Parathyroid adenoma (tissue), 2 donors: ENCODE measurements around the gene ARMC8.

Experiments used
- H2AFZ ChIP-seq: fragments of 300-600 bp; sonication (generic); one replicate; pipeline ENCODE4 v1.7.0; 2017; ENCODE audit warnings: antibody characterized with exemption, mild to moderate bottlenecking
- H3K27ac ChIP-seq: fragments of 300-600 bp; sonication (generic); one replicate; pipeline ENCODE4 v1.7.0; 2017
- H3K27me3 ChIP-seq: fragments of 300-600 bp; sonication (generic); one replicate; pipeline ENCODE4 v1.7.0; 2017; ENCODE audit warnings: low read length; ENCODE audit not compliant: control insufficient read depth, insufficient read depth
- H3K36me3 ChIP-seq: fragments of 300-600 bp; sonication (generic); one replicate; pipeline ENCODE4 v1.7.0; 2017; ENCODE audit warnings: low read length; ENCODE audit not compliant: control insufficient read depth, insufficient read depth
- H3K4me1 ChIP-seq: fragments of 300-600 bp; sonication (generic); one replicate; pipeline ENCODE4 v1.7.0; 2017; ENCODE audit warnings: control low read depth
- H3K4me2 ChIP-seq: fragments of 300-600 bp; sonication (generic); one replicate; pipeline ENCODE4 v1.7.0; 2017; ENCODE audit warnings: low read length
- H3K4me3 ChIP-seq: fragments of 300-600 bp; sonication (generic); one replicate; pipeline ENCODE4 v1.7.0; 2017; ENCODE audit warnings: low read depth, low read length
- H3K79me2 ChIP-seq: fragments of 300-600 bp; sonication (generic); one replicate; pipeline ENCODE4 v1.7.0; 2017; ENCODE audit warnings: control low read depth
- H3K9ac ChIP-seq: fragments of 300-600 bp; sonication (generic); one replicate; pipeline ENCODE4 v1.7.0; 2017; ENCODE audit warnings: mild to moderate bottlenecking
- H3K9me3 ChIP-seq: fragments of 300-600 bp; sonication (generic); one replicate; pipeline ENCODE4 v1.7.0; 2017; ENCODE audit warnings: low read length; ENCODE audit not compliant: control insufficient read depth
- TF ChIP-seq, protein P1 (sequence below): fragments of 300-600 bp; sonication (generic); IDR thresholded peaks from one replicate; pipeline ENCODE4 v1.7.0; 2017; ENCODE audit warnings: antibody characterized with exemption, mild to moderate bottlenecking
- donor health status: primary hyperparathyroidism.

The ARMC8 gene

DNA sequence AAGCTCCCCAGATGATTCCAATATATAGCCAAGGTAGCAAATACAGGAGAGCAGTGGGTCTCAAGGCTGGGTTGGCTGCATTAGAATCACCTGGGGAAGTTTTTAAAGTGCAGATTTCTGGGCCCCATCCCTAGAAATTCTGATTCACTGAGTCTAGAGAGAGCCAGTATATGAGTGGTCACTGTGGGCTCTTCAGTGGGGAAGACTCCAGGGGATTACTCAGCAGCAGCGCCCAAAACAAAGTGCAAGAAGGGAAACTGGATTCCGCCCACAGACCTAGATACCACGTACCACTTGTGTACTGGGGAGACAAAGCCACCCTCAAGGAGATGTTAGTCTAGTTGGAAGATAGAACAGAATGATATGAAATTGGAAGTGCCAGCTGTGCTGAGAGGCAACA, 102.6 kb downstream of the ARMC8 start:
- no peaks in the 10 kb centered on the region for H3K79me2 ChIP-seq
- no peaks in the 10 kb centered on the region for H3K27me3 ChIP-seq
- H3K9ac ChIP-seq, result no peak overlapping the region
- H3K36me3 ChIP-seq, result no peaks in the 10 kb centered on the region
- no peaks in the 10 kb centered on the region for H3K4me1 ChIP-seq
- no peak overlapping the region for H3K4me3 ChIP-seq
- H3K27ac ChIP-seq, result no peak overlapping the region
- TF ChIP-seq, protein P1, sequence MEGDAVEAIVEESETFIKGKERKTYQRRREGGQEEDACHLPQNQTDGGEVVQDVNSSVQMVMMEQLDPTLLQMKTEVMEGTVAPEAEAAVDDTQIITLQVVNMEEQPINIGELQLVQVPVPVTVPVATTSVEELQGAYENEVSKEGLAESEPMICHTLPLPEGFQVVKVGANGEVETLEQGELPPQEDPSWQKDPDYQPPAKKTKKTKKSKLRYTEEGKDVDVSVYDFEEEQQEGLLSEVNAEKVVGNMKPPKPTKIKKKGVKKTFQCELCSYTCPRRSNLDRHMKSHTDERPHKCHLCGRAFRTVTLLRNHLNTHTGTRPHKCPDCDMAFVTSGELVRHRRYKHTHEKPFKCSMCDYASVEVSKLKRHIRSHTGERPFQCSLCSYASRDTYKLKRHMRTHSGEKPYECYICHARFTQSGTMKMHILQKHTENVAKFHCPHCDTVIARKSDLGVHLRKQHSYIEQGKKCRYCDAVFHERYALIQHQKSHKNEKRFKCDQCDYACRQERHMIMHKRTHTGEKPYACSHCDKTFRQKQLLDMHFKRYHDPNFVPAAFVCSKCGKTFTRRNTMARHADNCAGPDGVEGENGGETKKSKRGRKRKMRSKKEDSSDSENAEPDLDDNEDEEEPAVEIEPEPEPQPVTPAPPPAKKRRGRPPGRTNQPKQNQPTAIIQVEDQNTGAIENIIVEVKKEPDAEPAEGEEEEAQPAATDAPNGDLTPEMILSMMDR, result no peak
- H2AFZ ChIP-seq, result no peak overlapping the region
- no peaks in the 10 kb centered on the region for H3K9me3 ChIP-seq
- H3K4me2 ChIP-seq, result no peak overlapping the region

DNA sequence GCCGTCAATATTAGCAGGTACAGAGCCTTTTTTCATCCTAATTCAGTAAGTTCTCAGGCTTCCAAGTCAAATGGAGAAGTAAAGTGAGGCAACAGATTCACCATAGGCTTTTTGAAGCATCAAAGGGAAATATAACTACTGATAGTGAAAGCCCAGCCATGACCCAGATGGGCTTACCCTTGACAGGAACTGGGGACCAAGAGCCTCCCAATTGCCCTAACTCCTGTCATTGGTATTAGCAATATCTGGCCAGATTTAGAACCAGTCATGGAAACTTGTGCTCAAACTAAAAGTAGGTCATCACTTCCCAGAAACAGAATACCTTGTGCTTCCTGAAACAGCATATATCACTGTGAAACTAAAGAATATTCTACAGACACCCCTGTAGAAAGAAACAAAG, 109.5 kb downstream of the ARMC8 start:
- H3K9ac ChIP-seq, result no peak overlapping the region
- TF ChIP-seq, protein P1, result no peak
- no peaks in the 10 kb centered on the region for H3K4me1 ChIP-seq
- H3K79me2 ChIP-seq, result no peaks in the 10 kb centered on the region
- no peak overlapping the region for H3K4me3 ChIP-seq
- H3K36me3 ChIP-seq, result no peaks in the 10 kb centered on the region
- H3K4me2 ChIP-seq, result no peak overlapping the region
- no peaks in the 10 kb centered on the region for H3K27me3 ChIP-seq
- H2AFZ ChIP-seq, result no peak overlapping the region
- no peaks in the 10 kb centered on the region for H3K9me3 ChIP-seq
- no peak overlapping the region for H3K27ac ChIP-seq

DNA sequence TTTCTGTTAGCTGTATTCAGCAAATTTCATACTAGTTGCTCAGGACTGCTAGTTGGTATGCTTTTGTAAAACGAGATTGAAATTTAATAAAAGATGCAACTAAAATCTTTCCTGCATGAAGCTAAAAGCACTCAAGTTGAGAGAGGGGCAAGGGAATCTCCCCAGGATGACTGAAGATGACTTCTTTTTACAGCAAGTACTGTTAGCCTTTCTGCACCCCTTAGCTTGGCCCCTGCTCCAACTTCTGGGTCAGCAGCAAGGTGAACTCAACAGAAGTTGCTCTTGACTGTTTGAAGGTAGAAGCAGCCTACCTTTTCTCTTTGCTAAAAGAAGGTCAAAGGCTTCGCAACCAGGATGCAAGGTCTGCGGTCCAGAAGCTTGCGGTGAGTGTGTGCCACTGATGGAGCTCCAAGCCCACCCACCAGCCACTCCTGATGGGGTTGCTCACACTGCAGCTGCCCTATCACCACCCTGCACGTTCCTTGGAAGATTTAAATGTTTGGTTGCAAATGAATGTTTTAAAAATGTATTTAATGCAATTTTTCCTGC, 110.0 kb downstream of the ARMC8 start:
- Histone ChIP-seq H3K27ac (no peak overlapping the region), H3K4me1 (no peaks in the 10 kb centered on the region), H3K36me3 (no peaks in the 10 kb centered on the region), H3K9me3 (no peaks in the 10 kb centered on the region), H3K79me2 (no peaks in the 10 kb centered on the region), H3K27me3 (no peaks in the 10 kb centered on the region), H3K9ac (no peak overlapping the region), H2AFZ (no peak overlapping the region), H3K4me3 (no peak overlapping the region), H3K4me2 (no peak overlapping the region)
- TF ChIP-seq, protein P1, result no peak

DNA sequence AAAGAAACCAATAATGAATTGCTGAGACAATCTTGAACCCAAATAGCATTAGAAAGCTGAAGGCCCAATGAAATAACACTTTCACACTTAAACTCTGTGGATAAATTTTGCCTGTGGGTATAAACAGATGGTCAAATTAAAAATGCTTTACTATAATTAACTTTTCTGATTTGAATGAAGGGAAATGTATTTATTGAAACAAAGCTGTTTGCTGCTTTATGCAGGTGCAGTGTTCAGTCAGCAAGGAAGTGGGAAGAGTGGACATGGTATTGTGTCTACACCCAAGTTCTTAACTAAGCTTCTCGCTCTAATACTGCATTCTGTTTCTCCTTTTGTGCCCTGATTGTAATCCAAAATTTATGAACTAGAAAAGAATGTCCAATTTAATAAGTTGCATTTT, 110.8 kb downstream of the ARMC8 start:
- Histone ChIP-seq H2AFZ (no peak overlapping the region), H3K36me3 (no peaks in the 10 kb centered on the region), H3K4me1 (no peaks in the 10 kb centered on the region), H3K79me2 (no peaks in the 10 kb centered on the region), H3K9ac (no peak overlapping the region), H3K27ac (no peak overlapping the region), H3K27me3 (no peaks in the 10 kb centered on the region), H3K4me2 (no peak overlapping the region), H3K9me3 (no peaks in the 10 kb centered on the region), H3K4me3 (no peak overlapping the region)
- TF ChIP-seq, protein P1, result no peak

DNA sequence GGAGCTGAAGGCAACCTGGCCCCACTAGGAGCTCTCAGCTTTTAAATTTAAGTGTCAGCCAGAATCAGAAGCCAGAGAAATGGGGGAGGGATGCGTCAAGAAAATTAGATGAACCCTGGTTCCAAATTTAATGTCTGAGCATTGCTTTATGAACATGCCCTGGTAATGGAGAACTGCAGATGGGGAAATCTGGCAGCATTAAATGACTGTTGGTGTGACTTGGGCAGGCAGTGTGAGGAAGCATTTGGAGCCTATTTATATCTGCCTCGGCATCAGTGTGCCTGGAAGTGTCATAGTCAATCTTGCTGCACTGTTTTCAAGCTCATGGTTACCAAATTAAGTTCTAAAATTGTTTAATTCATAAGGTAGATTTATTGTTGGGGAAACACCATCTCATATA, 113.5 kb downstream of the ARMC8 start:
- Histone ChIP-seq H3K4me3 (no peak overlapping the region), H3K79me2 (no peaks in the 10 kb centered on the region), H2AFZ (no peak overlapping the region), H3K9ac (no peak overlapping the region), H3K27ac (no peak overlapping the region), H3K36me3 (no peaks in the 10 kb centered on the region), H3K27me3 (no peaks in the 10 kb centered on the region), H3K9me3 (no peaks in the 10 kb centered on the region), H3K4me2 (no peak overlapping the region), H3K4me1 (no peaks in the 10 kb centered on the region)
- TF ChIP-seq, protein P1, result no peak
